Activated gamma-delta T cell treated with anti-CD3 and anti-CD28 coated beads, Interleukin-2, amount 50 U/mL, for 16 hours (primary cell): ENCODE results near the gene DAB2IP.
"Not testable (repeated sequence)": the region's sequence is repeated elsewhere in the genome, so short reads cannot be mapped to it uniquely, and the experiment has no call there.

Source experiments
- DNase-seq: peaks from one replicate; pipeline ENCODE4 v3.0.0-alpha.2; 2020; ENCODE audit warnings: low read depth

Gene DAB2IP

GRCh38 chr9:121778252-121779225 is 127.1 kb downstream of the DAB2IP start:
- DNase-seq, result no peak

DNA sequence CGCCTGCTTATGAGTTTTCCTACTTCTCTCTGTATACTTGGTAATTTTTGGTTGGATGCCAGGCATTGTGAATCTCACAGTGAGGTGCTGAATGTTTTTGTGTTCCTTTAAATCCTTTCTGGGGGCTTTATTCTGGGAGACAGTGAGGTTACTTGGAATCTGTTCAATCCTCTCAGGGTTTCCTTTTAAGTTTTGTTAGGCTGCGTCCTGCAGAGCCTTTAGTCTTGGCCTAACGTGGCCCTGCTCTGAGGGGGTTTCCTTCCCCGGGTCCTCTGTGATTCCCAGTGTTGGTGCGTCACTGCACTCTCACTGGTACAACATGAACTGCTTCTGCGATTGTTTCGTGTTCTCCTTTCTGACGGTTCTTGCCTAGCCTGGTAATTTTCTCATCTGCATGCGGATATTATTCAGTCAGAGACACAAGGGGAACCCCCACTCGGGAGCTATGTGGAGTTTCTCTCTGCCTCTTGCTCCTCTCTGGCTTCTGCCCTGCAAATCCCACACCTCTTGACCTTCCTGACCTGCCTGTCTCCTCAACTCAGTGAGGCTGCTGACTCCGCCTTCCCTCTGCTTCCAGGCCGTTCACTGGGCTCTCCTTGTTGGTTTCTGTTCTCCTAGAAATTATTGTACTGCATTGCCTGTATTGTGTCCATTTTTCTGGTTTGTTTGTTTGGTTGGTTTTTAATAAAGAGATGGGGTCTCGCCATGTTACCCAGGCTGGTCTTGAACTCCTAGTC is 128.1 kb downstream of the DAB2IP start:
- DNase-seq, result no peak

GRCh38 chr9:121780177-121781040 is 129.0 kb downstream of the DAB2IP start:
- DNase-seq, result no peak

DNA sequence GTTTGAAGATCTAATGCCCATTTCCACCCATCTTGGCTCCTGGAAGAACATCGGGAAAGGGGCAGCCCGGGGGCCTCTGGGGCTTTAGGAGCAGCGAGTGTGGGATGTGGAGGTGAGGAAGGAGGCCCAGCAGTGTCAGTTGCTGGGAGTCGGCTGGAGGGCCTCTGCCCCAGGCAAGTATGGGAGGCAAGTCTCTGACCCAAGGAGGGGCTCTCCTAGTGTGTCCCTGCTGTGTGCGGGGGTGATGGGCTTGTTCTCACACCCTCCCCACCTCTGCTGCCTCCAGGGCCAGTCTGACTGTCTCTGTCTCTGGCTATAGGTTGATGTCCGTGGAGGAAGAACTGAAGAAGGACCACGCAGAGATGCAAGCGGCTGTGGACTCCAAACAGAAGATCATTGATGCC is 129.7 kb downstream of the DAB2IP start:
- no peak for DNase-seq

- DNase-seq, result no peak
Measured at GRCh38 chr9:121781701-121782464, 130.4 kb downstream of the DAB2IP start.

GRCh38 chr9:121782514-121783110 is 131.2 kb downstream of the DAB2IP start:
- no peak for DNase-seq

DNA sequence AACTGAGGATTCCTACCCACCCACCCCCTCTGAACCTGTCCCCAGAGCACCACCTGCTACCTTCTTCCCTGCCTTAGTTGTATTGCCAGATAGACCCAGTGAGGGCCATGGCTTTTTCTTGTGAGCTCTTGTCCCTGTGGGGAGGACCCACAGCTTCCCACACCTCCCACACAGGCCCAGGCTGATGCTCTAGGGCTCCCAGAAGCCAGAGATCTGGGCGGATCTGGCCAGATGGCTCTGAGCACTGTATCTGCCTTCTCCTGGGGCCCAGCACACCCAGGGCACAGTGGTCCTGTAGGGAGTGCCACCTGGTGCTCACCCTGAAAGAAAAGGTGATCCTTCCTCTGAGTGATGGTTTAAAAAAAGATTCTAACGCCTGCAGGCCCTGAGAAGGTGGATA is 131.7 kb downstream of the DAB2IP start:
- no peak for DNase-seq

- DNase-seq, result no peak
Measured at GRCh38 chr9:121783521-121784507, 132.4 kb downstream of the DAB2IP start.

DNA sequence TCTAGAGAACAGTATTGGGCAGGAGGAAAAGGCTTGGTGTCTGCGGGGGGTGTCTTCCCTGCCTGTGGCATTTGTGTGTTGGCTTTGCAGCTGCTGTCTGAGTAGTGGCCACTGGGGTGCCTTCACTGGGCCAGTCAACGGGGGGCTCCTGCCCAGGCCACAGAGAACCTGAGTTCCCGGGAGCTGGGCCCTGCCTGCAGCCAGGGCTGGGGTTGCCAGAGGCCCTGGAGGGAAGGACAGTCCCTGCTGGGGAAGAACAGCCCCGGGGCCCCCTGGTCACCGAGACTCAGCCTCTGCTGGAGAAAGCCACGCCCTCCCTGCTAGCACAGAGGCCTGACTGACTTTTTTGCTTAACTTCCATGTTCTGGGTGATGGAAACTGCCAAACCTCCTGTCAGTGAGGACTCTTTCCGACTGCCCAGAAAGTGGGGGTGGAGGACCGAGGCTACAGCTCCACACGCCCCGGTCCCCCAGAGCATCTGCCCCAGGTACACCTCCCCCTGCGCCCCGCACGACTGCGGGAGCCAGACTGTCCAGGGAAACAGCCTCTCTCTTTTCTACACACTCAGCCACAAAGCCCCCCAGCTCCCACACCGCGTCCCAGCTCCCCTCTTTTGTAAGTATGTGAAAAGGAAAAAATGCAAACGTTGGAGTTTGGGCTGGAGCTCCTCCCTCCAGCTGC is 133.4 kb downstream of the DAB2IP start:
- DNase-seq, result no peak

GRCh38 chr9:121785673-121786542 is 134.5 kb downstream of the DAB2IP start:
- no peak for DNase-seq

GRCh38 chr9:121786543-121786948 is 135.1 kb downstream of the DAB2IP start:
- no peak for DNase-seq

- no peak for DNase-seq
Measured at GRCh38 chr9:121786998-121787422, 135.6 kb downstream of the DAB2IP start.

GRCh38 chr9:121788686-121789366 is 137.4 kb downstream of the DAB2IP start:
- DNase-seq, result no peak

- DNase-seq, result no peak
Measured at GRCh38 chr9:121790841-121791240, 139.4 kb downstream of the DAB2IP start.

DNA sequence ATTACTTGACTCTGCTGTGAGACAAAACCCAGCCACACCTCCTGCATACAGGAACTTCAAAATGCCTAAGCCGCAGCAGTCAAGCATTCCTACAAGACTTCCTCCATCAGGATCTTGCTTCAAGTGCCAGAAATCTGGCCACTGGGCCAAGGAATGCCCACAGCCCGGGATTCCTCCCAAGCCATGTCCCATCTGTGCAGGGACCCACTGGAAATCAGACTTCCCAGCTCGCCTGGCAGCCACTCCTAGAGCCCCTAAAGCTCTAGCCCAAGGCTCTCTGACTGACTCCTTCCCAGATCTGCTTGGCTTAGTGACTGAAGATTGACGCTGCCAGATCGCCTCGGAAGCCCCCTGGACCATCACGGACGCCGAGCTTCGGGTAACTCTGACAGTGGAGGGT is 141.0 kb downstream of the DAB2IP start:
- not testable (repeated sequence) for DNase-seq

DNA sequence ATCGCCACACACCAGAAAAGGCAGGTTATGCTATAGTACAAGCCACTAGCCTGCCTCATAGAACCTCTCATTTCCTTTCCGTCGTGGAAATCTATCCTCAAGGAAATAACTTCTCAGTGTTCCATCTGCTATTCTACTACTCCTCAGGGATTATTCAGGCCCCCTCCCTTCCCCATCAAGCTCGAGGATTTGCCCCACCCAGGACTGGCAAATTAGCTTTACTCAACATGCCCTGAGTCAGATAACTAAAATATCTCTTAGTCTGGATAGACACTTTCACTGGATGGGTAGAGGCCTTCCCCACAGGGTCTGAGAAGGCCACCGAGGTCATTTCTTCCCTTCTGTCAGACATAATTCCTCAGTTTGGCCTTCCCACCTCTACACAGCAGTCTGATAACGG is 142.9 kb downstream of the DAB2IP start:
- DNase-seq, result not testable (repeated sequence)

- DNase-seq, result no peak
Measured at GRCh38 chr9:121797081-121797480, 145.6 kb downstream of the DAB2IP start.
